ENCODE data around the gene GRIK5. TPM values are rescaled to one million over a fixed set of nuclear protein-coding genes. Genes with fewer than 3 reads are reported as not detected.

Gene GRIK5
- total RNA-seq, 6 experiments from 2014 or later: 0.15 to 0.42 (median 0.17) TPM; not detected in 2

DNA sequence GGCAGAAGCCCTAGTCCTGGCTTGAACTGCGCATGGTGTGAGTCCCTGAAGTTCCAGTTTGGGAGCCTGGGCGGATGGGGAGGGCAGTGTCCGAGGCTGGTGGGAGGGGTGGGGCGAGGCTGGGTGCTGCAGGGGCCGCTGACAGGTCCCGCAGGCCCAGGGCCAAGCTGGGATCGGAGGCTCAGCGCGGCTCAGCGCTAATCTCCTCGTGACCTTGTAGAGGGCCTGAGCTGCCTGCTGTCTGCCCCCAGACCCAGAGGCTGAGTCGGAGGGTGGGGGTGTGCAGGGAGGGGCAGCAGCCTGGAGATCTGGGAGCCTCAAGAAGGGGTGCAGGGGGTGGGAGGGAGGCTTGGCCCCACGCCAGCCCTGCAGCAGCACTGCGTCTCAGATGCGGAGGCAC, 79.0 kb downstream of the GRIK5 start:
- intact Hi-C loops (cut with DNase I): no loop called here
- 34% methylated on average over 7 of the region's 15 CpGs for WGBS (ENCODE audit: insufficient coverage, low coverage, low lambda C conversion rate, missing lambda C conversion rate)
- ATAC-seq: no peak

DNA sequence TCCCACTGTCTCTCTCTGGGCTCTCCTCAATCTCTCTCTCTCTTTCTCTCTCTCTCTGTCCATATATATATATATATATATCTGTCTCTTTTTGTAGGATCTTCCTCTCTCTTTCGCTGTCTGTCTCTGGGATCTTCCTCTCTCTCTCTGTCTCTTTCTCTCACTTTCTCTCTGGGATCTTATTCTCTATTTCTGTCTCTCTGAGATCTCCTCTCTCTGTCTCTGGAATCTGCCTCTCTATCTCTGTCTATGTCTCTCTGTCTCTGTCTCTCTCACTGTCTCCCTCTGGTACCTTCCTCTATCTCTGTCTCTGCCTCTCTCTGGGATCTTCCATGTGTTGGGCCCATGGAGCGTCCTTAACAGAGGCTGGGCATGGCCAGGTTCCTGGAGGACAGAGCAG, 79.4 kb downstream of the GRIK5 start:
- ATAC-seq: no peak
- 68% methylated on average over 2 of the region's 2 CpGs for WGBS (ENCODE audit: insufficient coverage, low coverage, low lambda C conversion rate, missing lambda C conversion rate)
- intact Hi-C loops (cut with DNase I): no loop called here
- no peak for DNase-seq
- Histone ChIP-seq H3K27me3 (peaks cover 0 to 7% of the 10 kb centered on the region in 2 donors), H3K4me1 (no peaks in the 10 kb centered on the region), H3K9me3 (no peaks in the 10 kb centered on the region), H3K27ac (no peak overlapping the region), H3K36me3 (no peaks in the 10 kb centered on the region), H3K4me3 (no peak overlapping the region)
- TF ChIP-seq POLR2A (IDR thresholded peaks at IDR 0.05): no peak
- TF ChIP-seq, protein P1, sequence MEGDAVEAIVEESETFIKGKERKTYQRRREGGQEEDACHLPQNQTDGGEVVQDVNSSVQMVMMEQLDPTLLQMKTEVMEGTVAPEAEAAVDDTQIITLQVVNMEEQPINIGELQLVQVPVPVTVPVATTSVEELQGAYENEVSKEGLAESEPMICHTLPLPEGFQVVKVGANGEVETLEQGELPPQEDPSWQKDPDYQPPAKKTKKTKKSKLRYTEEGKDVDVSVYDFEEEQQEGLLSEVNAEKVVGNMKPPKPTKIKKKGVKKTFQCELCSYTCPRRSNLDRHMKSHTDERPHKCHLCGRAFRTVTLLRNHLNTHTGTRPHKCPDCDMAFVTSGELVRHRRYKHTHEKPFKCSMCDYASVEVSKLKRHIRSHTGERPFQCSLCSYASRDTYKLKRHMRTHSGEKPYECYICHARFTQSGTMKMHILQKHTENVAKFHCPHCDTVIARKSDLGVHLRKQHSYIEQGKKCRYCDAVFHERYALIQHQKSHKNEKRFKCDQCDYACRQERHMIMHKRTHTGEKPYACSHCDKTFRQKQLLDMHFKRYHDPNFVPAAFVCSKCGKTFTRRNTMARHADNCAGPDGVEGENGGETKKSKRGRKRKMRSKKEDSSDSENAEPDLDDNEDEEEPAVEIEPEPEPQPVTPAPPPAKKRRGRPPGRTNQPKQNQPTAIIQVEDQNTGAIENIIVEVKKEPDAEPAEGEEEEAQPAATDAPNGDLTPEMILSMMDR (IDR thresholded peaks at IDR 0.05): no peak

More for the DNA sequence above, 79.0 kb downstream of the GRIK5 start:
- no peak for TF ChIP-seq POLR2A (IDR thresholded peaks at IDR 0.05)
- TF ChIP-seq, protein P1 (IDR thresholded peaks at IDR 0.05): no peak
- Histone ChIP-seq H3K27ac (no peak overlapping the region), H3K4me1 (no peaks in the 10 kb centered on the region), H3K36me3 (no peaks in the 10 kb centered on the region), H3K27me3 (peaks cover 0 to 7% of the 10 kb centered on the region in 2 donors), H3K4me3 (no peak overlapping the region), H3K9me3 (no peaks in the 10 kb centered on the region)
- DNase-seq: no peak

DNA sequence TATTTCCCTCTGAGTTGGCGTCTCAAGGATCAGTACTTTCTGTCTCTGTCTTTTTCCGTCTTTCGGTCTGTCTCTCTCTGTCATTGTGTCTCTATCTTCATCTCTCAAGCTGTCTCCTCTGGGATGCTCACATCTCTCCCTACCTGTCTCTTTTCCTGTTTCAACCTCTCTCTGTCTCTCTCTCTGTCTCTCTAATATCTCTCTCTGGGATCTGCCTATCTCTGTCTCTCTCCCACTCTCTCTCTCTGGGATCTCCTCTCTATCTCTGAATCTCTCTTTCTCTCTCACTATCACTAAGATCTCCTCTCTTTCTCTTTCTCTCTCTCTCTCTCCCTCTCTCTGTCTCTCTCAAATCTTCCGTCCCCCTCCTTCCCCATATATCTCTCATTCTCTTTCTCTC, 80.0 kb downstream of the GRIK5 start:
- Histone ChIP-seq H3K27ac (no peak overlapping the region), H3K27me3 (peaks cover 0 to 7% of the 10 kb centered on the region in 2 donors), H3K9me3 (no peaks in the 10 kb centered on the region), H3K36me3 (no peaks in the 10 kb centered on the region), H3K4me1 (no peaks in the 10 kb centered on the region), H3K4me3 (no peak overlapping the region)
- WGBS (ENCODE audit: insufficient coverage, low coverage, low lambda C conversion rate, missing lambda C conversion rate): 57% methylated on average over 4 of the region's 4 CpGs
- no peak for DNase-seq
- intact Hi-C loops (cut with DNase I): no loop called here
- TF ChIP-seq, protein P1 (IDR thresholded peaks at IDR 0.05): no peak
- no peak for TF ChIP-seq POLR2A (IDR thresholded peaks at IDR 0.05)
- ATAC-seq: no peak

DNA sequence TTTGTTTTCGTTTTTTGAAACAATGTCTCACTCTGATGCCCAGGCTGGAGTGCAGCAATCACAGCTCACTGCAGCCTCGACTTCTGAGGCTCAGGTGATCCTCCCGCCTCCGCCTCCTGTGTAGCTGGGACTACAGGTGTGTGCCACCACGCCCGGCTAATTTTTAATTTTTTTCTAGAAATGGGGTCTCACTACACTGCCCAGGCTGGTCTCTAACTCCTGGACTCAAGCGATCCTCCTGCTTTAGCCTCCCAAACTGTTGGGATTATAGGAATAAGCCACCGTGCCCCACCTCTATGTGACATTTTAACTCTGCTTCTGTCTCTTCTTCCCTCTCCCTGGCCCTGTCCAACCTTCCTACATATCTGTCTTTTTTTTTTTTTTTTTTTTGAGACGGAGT, 81.1 kb downstream of the GRIK5 start:
- 77% methylated on average over 9 of the region's 9 CpGs for WGBS (ENCODE audit: insufficient coverage, low coverage, low lambda C conversion rate, missing lambda C conversion rate)
- H3K9me3 ChIP-seq: no peaks in the 10 kb centered on the region
- no peaks in the 10 kb centered on the region for H3K36me3 ChIP-seq
- TF ChIP-seq, protein P1 (IDR thresholded peaks at IDR 0.05): no peak
- no peak for TF ChIP-seq POLR2A (IDR thresholded peaks at IDR 0.05)
- H3K4me3 ChIP-seq: no peak overlapping the region
- no peak for DNase-seq
- H3K27ac ChIP-seq: no peak overlapping the region
- H3K27me3 ChIP-seq: peaks cover 0 to 4% of the 10 kb centered on the region in 2 donors
- no peaks in the 10 kb centered on the region for H3K4me1 ChIP-seq
- no peak for ATAC-seq
- intact Hi-C loops (cut with DNase I): no loop called here

All from right lobe of liver (tissue), 6 donors.